ENCODE results near the gene ITIH2.
"Not testable (repeated sequence)": the region's sequence is repeated elsewhere in the genome, so short reads cannot be mapped to it uniquely, and the experiment has no call there.

ITIH2 gene, protein sequence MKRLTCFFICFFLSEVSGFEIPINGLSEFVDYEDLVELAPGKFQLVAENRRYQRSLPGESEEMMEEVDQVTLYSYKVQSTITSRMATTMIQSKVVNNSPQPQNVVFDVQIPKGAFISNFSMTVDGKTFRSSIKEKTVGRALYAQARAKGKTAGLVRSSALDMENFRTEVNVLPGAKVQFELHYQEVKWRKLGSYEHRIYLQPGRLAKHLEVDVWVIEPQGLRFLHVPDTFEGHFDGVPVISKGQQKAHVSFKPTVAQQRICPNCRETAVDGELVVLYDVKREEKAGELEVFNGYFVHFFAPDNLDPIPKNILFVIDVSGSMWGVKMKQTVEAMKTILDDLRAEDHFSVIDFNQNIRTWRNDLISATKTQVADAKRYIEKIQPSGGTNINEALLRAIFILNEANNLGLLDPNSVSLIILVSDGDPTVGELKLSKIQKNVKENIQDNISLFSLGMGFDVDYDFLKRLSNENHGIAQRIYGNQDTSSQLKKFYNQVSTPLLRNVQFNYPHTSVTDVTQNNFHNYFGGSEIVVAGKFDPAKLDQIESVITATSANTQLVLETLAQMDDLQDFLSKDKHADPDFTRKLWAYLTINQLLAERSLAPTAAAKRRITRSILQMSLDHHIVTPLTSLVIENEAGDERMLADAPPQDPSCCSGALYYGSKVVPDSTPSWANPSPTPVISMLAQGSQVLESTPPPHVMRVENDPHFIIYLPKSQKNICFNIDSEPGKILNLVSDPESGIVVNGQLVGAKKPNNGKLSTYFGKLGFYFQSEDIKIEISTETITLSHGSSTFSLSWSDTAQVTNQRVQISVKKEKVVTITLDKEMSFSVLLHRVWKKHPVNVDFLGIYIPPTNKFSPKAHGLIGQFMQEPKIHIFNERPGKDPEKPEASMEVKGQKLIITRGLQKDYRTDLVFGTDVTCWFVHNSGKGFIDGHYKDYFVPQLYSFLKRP

DNA sequence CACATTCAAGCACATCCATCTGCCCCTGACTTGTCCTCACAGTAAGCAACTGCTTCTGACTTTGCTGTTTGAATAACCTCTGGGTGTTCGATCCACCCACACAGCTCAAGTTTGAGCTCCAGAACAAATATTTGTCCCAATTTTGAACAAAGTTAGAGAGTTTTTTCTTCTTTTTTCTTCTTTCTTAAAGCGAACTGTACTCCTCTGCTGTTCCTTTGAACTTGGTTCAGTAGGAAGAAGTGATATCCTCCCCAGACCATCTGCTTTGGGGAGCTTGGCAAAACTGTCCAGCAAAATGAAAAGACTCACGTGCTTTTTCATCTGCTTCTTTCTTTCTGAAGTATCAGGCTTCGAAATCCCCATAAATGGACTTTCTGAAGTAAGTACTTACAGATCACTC lies at the start of gene ITIH2:
ITIH2 (plus strand) TSS at position 177 of the 400 bp plus-strand sequence; CDS start at position 296, 119 bp downstream.
- DNase-seq = no peak

DNA sequence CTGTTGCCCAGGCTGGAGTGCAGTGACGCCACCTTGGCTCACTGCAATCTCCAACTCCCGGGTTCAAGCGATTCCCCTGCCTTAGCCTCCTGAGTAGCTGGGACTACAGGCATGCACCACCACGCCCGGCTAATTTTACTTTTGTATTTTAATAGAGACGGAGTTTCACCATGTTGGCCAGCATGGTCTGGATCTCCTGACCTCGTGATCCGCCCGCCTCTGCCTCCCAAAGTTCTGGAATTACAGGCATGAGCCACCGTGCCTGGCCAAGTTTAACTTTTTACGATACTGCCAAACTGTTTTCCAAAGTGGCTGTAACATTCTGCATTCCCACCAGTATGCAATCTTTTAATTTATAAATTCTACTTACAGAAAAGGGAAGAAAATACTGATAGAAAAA lies 46.0 kb upstream of the ITIH2 start:
- DNase-seq = not testable (repeated sequence)

DNA sequence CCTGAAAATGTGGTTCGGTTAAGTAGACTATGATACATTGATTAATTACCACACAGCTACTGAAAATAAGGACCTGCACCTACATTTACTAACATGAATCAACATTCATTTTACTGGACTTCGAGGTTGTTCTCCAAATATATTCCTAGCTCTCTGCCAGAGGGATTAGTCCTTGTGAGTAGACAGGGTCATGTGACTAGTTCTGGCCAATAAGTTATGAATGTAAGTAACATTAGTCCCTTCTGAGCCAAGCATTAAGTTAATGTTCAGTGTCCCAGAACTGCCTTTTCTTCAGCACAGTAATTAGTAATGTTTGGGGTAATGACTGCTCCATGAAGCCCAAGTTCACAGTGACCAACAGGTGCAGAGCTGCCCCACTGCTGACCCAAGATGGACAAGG lies 45.6 kb upstream of the ITIH2 start:
- DNase-seq = no peak

DNA sequence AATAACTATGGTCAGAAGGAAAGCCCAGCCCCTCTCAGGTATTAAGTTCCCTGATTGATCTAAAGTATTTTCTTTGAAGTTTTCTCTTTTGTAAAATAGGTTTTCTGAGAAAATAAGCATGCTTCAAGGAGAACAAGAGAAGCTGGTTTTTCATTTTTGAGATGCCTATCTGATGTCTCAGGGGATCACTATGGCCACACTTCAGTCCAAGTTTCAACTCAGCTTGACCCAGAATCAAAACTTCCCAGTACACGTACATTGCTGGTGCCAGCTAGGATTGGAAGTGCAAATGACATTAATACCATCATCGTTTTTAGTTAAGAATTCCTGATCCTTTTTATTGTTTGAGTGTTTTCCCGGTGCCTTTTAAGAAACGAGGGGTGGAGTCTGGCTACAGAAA lies 43.6 kb upstream of the ITIH2 start:
- DNase-seq = no peak

DNA sequence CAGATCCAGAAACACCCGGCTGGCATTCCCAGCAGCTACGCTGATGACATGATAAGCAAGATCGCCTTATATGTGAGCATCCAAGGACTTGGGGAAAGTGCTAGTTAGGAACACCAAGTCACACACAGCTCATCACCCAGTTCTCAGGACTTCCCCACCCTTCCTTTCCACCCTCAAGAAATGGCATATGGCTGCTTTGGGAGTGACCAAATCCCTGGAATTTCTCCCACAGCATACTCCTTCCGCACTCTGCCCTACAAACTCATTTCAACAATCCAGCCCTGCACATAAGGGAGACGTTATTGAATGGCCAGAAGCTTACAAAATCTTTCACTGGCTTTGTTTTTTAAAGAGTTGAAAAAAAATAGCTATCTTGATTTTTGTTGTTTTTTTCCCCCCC lies 40.6 kb upstream of the ITIH2 start:
- DNase-seq = no peak

DNA sequence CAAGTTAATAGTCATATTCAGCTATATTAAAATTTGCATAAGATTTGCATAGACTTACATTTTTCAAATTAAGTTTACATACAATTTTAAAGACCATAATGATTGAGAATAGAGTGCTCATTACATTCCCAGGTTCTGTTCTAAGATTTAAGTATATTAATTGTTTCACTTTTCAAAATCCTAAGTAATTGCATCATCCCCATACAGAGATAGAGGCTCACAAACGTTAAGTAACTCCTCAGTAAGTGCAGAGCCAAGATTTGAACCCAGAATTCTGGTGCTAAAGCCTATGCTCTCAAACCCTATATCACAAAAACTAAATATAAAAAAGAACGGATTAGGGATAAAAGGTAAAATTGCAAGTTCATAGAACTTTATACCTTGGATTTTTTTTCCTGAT lies 38.4 kb upstream of the ITIH2 start:
- no peak for DNase-seq

DNA sequence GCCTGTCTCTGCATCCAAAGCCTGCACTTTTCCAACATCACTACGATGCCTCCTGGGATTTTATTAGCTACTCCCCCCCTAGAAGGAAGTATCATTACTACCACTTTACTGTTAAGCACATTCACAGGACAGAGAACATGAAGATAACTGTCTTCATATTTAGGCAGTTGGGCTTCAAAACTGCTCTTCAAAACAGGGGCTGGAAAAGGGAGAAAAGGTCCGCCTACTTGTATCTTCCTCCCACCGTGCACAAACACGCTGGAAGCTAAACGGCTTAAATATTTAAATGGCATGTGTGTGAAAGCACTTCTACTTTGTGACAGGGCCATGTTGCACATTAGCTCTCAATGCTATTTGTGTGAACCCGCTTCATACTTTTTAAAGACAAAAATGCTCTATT lies 37.3 kb upstream of the ITIH2 start:
- DNase-seq = no peak

DNA sequence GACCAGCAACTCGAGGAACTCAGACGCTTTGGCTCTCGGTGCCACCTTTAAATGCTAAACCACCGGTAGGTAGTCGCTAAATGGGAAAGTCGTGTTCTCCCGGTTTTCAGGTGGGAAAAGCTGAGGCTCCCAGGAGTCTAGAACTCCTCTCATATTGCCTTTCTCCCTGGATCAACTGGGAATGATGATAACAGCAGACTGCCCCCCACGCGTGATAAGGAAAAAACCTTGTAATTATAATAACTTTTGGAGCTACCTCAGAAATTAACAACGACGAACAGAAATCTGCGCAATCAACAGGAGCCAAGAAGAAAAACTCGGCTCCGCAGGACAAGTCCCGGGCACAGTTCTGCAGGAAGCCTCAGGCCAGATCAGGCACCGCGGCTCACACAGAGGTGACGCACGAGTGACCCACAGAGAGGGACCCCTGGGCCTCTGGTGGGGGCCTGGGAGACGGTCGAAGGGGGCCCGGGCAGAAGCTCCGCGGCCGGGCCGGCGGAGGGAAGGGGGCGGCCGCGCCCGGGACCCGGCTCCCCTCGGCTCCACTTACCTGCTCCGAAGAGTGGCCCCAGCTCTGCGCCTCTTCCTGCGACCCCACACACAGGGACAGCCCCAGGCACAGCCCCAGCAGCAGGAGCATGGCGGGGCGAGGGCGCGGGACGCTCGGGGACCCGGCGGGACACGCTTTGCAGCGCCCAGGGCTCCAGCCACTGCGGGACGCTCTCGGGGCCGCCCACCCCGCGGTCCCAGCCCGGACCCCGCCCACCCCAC lies 36.7 kb upstream of the ITIH2 start, which contains the start of gene ITIH5:
ITIH5 (minus strand) TSS at position 714 of the 771 bp plus-strand sequence; CDS start at position 640, 74 bp downstream.
- no peak for DNase-seq

DNA sequence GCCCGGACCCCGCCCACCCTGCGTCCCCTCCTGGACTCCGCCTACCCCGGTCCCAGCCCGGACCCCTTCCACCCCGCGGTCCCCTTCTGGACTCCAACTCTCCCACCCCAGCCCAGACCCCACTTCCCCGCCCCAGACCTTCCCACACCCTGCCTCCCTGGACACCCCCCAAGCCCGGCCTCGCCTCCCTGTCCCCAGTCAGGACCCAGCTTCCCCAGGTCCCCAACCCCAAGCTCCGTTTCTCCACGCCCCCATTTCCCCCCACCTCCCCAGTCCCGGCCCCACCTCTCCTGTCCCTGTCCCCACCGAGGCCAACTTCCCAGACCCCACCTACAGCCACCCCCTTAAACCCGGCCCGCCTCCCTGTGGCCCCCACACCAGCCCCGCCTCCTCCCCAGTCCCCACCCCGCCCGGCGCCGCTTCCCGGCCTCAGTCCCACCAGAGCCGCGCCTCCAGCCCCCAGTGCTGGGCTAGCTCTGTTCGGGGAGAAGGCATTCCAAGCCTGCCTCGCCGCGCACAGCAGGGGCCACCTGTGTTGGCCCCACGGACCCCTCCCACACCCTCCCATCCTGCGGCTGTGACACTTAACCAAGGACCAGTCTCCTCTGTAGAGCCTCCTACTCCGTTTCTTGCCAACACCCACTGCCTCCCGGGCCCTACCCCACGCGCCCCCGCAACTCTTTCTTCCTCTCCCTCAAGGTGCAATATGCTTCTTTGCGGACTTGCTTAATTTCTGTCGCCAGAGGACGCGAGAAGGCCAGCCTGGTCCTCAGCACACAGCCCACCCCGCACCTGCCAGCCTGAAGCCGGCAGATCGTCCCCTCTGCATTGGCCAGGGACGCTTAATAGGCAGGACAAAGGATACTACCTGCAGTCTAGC lies 35.6 kb upstream of the ITIH2 start:
- no peak for DNase-seq

DNA sequence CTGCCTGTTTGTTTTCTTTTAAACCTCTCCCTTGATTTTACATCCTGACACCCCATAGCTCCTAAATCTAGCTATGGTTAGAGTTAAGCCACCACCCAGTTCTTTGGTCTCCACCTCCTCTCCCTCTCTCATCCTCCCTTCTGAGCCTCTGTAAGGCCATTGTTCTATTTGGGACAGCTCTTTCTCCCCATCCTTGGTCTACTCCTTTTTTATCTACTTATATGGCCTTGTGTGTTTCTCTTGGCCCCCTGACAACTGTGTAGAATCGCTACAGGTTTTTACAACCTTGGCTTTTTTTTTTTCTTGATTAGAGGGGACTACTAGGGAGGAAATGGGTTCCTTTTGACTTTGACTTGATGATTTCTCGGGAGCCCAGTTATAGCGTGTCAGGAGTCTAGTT lies 33.0 kb upstream of the ITIH2 start:
- DNase-seq = no peak

DNA sequence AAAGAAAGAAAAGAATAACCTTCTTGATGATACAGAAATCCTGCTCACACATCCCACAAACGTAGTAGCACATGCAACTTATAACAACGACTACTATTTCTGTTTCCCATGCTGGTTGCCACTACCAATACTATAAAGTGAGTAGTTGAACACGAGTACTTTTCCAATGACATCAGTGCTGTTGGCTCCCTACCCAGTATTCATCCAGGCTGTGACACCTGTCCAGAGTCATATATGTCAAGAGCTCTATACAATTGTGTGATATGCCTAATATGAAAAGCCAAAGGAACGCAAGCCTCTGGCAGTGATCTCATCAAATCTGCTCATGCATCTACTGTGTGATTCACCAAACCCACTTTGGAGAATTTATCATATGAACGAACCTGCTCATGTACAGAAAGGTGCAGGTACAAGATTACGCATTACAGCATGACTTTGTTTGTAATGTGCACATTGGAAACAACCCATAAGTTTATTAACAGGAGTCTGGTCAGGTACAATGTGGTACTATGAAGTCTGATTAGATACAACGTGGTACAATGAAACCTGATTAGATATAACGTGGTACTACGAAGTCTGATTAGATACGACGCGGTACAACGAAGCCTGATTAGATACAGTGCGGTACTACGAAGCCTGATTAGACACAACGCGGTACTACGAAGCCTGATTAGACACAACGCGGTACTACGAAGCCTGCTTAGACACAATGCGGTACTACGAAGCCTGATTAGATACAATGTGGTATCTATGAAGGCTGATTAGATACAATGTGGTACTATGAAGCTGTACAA lies 30.6 kb upstream of the ITIH2 start:
- DNase-seq = no peak

DNA sequence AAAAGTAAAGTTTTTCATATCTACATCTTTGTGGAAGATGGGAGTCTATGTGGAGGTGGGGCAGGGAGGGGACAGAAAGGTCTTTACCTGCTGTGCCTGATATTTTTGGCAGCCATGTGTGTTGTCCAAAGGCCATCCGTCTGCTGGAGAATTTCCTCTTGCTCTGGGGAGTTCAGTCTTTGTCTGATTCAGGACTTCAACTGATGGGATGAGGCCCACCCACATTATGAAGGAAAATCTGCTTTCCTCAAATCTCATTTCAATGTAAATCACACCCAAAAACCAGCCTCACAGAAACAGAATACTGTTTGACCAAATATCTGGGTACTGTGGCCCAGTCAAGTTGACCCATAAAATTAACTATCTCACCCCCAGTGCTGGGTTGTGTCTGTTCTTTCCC lies 23.9 kb upstream of the ITIH2 start:
- DNase-seq = no peak

DNA sequence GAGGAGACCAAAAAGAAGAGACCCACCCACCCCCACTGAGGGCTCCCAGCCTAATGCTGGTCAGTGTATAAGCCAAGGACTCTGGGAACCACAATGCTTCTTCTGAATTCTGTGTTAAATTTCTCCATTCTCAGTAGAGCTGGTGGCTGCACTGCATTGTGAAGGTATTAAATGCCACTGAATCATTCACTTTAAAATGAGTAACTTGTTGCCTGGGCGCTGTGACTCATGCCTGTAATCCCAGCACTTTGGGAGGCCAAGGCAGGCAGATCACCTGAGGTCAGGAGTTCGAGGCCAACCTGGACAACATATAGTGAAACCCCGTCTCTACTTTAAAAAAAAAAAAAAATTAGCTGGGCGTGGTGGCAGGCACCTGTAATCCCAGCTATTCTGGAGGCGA lies 23.0 kb upstream of the ITIH2 start:
- not testable (repeated sequence) for DNase-seq

DNA sequence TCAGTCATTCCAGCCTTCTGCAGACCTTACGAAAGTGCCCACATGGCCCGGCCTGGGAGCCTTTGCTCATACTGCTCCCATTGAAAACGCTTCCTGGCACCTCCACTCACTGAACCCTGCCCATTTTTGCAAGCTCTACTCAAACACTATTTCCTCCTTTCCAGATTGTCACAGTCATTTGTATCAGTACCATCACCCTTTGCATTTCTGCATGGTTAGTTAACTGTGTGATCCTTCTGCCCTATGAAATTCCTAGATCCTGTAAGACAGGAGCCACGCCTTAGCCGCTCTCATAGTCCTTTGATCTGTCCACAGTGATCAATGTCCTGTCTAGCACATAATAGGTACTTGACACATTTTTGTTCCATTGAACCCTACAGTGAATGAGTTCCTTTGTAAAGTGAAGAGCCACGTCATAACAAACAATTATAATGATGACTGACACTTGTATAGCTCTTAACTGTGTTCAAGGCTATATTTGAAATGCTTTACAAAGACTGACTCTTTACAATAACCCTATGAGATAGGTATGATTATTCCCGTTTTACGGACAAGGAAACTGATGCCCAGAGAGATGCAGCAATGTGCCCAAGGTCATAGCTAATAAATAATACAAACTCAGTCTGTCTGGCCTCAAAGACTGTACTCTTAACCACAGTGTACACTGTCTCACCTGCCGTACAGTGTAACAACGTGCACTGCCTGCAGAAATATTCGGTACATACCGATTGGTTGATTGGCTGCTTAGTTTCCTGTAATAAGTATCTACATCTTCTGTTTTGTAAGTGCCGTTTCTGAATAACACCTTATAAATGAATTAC lies 16.6 kb upstream of the ITIH2 start:
- no peak for DNase-seq

DNA sequence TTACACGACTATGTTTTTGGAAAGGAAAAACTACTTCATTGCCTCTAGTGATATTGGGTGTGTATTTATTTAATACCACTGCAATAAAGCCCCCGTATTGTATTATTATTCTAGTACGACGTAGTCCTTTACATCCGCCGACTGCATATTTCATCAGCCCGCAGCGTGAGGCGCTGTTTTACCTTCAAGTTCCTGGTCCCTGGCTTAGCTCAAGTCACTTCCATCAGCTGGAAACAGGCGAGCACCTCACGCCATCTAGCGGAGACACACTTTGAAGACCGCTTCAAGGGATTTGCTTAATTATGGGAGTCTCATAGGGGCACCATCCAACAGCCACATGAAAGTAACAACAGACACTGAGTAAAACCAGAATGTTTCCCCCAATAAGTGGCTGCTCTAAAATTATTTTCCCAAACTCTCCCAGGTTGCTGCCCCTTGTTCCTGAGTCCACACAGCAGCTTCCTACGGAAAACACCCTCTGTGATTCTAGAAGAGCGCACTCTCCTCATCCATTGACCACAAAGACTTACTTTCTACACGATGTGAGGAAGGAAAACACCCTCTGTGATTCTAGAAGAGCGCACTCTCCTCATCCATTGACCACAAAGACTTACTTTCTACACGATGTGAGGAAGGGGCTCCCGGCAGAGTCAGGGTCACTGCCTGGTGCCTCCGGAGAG lies 15.7 kb upstream of the ITIH2 start:
- peak; percentile 77 for DNase-seq

DNA sequence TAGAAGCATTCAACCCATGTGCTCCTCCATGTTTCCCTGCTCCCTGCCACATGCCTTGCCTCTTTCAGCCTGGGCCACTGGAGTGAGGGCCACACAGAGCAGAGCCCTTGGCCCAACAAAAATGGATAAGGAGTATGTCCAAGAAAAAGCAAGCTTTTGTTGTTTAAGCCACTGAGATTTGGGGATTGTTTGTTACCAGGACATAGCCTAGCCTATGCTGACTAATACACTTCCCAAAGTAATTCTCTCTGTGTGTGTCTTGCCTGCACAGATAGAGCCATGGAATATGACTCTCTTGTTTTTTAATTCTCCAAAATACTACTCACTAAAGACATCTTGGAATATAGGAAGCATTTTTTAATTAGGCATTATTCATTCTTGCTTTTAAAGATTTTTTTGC lies 13.5 kb upstream of the ITIH2 start:
- no peak for DNase-seq

DNA sequence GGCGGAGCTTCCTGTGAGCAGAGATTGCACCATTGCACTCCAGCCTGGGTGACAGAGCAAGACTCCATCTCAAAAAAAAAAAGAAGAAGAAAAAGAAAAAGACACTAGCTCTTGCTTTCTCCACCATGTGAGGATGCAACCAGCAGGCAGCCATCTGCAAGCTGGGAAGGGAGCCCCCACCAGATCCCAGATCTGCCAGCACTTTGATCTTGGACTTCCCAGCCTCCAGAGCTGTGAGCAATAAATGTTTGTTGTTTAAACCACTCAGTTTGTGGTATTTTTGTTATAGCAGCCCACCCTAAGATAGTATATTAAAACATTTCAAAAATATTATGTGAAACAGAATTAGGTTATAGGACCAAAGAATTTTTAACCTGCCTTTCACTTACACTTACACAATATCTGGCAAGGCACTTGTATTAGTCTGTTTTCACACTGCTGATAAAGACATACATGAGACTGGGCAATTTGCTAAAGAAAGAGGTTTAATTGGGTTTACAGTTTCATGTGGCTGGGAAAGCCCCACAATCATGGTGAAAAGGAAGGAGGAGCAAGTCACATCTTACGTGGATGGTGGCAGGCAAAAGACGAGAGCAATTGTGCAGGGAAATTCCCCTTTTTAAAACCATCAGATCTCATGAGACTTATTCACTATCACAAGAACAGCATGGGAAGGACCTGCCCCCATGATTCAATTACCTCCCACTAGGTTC lies 12.1 kb upstream of the ITIH2 start:
- not testable (repeated sequence) for DNase-seq

DNA sequence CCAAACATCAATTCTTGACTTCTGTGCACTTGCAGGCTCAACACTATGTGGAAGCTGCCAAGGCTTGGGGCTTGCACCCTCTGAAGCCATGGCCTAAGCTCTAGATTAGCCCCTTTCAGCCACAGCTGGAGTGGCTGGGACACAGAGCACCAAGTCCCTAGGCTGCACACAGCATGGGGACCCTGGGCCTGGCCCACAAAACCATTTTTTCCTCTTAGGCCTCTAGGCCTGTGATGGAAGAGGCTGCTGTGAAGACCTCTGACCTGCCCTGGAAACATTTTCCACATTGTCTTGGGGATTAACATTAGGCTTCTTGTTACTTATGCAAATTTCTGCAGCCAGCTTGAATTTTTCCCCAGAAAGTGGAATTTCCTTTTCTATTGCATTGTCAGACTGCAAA lies 10.7 kb upstream of the ITIH2 start:
- DNase-seq = not testable (repeated sequence)

DNA sequence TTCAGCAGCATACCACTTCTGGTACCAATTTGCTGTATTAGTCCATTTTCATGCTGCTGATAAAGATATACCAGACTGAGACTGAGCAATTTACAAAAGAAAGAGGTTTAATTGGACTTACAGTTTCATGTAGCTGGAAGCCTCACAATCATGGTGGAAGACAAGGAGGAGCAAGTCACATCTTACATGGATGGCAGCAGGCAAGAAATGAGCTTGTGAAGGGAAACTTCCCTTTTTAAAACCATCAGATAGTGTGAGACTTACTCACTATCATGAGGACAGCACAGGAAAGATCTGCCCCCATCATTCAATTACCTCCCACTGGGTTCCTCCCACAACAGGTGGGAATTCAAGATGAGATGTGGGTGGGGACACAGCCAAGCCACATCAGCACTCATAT lies 9.9 kb upstream of the ITIH2 start:
- DNase-seq = not testable (repeated sequence)

All from DMS 273 treated with DMSO at 0.1 percent for 48 hours (cell line).